AG10803 (cell line): ENCODE measurements around the gene CLDN10.

Experiments
- DNase-seq: peaks from one replicate; pipeline ENCODE4 v3.0.0; 2010; ENCODE audit warnings: low read depth
- H3K4me3 ChIP-seq: 2 replicates; pipeline ENCODE4 v1.5.1; 2011; ENCODE audit warnings: mild to moderate bottlenecking, low read length, control low read depth
- CTCF ChIP-seq: conservative IDR thresholded peaks from 2 replicates; pipeline ENCODE4 v1.5.1; 2011; ENCODE audit warnings: mild to moderate bottlenecking, low read length, control low read depth, inconsistent platforms

The CLDN10 gene

GRCh38 chr13:95540888-95541287 is 11.6 kb upstream of the CLDN10 start:
- no peak for DNase-seq
- TF ChIP-seq CTCF = no peak
- no peak overlapping the region for H3K4me3 ChIP-seq

GRCh38 chr13:95541308-95541707 is 11.2 kb upstream of the CLDN10 start:
- no peak for DNase-seq
- no peak overlapping the region for H3K4me3 ChIP-seq
- TF ChIP-seq CTCF = no peak

GRCh38 chr13:95541911-95542474 is 10.5 kb upstream of the CLDN10 start:
- TF ChIP-seq CTCF = no peak
- H3K4me3 ChIP-seq = no peak overlapping the region
- DNase-seq = no peak

GRCh38 chr13:95544293-95544692 is 8.2 kb upstream of the CLDN10 start:
- DNase-seq = no peak
- no peak overlapping the region for H3K4me3 ChIP-seq
- no peak for TF ChIP-seq CTCF

GRCh38 chr13:95546919-95547318 is 5.6 kb upstream of the CLDN10 start:
- TF ChIP-seq CTCF = no peak
- no peak for DNase-seq
- H3K4me3 ChIP-seq = no peak overlapping the region

- DNase-seq = no peak
- H3K4me3 ChIP-seq = no peak overlapping the region
- TF ChIP-seq CTCF = no peak
Observed at GRCh38 chr13:95547531-95548167, 4.9 kb upstream of the CLDN10 start.

GRCh38 chr13:95552208-95552538 is 347 bp upstream of the CLDN10 start:
- no peak overlapping the region for H3K4me3 ChIP-seq
- TF ChIP-seq CTCF = no peak
- no peak for DNase-seq
